NCI-H748 (cell line): ENCODE results near the gene ASAH2.
A peak's percentile ranks its signal among the peaks of the same experiment; 100 is the strongest.
"Not testable (repeated sequence)": the region's sequence is repeated elsewhere in the genome, so short reads cannot be mapped to it uniquely, and the experiment has no call there.

Experiments
- DNase-seq: peaks from one replicate; lab custom pipeline; 2025; ENCODE audit not compliant: unreplicated experiment; lab: John Stamatoyannopoulos, UW

ASAH2 gene

GRCh38 chr10:50260791-50261281, 9.5 kb upstream of the ASAH2 start:
- DNase-seq = no peak

GRCh38 chr10:50254479-50254878, 3.2 kb upstream of the ASAH2 start:
- no peak for DNase-seq

DNA sequence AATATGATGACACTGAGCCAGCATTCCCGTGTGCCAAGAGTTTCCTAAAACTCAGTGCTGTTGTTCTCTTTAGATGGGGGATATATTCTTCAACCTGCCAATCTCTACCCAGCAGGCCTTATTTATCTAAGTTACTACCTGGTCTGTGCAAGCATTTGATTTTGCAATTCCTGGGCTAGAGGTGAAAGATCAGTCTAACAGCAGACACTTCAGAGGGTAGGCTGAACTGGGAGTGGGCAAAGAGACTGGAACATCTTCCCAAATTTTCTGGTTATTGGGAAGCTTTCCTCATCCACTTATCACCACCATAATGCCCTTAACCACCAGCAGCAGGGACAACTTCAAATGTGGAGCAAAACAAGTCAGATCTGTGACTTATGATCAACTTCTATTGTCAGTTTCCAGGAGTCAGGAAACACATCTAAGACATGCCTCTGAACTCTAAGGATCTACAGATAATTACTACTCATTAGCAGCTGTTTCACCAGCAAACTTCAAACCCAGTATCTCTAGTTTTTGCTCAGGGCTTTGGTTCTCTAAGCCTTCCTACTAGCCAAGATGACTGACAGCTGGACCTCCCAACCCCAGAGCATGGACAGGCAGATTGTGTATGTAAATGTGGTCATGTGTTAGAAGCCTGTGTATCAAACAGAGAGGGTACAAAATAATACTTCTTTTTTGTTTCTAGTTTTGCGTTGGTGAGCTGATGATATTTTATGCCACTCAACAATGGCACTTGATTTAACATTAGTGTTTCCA, 1.0 kb downstream of the ASAH2 start:
- DNase-seq = no peak

GRCh38 chr10:50248598-50248997, 2.7 kb downstream of the ASAH2 start:
- no peak for DNase-seq

DNA sequence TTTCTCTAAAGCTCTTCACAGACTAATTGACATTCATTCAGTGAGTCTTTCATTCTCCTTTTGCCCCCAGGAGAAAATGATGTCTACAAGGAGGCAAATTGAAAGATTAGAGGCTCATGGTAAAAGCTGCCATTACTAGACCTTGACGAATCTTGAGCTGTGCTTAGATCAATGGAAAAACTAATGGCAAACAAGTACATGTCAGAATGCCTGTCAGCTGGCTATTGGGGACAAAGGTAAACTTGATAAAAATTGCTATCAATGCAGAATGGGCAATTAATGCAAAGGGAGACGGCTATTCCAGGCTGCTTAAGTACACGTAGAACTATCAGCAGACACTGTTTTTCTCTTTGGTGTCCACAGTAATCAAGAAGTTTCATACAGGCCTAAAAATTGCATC, 3.3 kb downstream of the ASAH2 start:
- DNase-seq = no peak

- DNase-seq = no peak
Observed at GRCh38 chr10:50244201-50244600, 7.1 kb downstream of the ASAH2 start.

DNA sequence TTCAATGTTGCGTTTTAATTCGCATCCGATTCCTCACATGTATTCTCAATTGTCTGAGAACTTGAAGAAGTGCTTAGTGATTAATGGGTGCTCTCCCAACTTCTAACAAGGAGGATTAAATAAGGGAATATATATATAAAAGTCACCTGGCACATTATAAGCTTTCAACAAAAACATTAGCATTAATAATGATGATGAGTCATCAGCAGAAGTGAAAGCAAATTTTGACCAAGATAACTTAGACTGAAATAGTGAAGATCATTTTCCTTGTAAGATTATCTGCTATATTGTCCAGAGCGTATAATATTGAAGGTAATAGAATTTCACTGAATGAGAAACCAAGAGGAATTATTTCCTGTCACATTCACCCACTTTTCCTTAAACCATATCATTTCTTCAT, 8.5 kb downstream of the ASAH2 start:
- no peak for DNase-seq

DNA sequence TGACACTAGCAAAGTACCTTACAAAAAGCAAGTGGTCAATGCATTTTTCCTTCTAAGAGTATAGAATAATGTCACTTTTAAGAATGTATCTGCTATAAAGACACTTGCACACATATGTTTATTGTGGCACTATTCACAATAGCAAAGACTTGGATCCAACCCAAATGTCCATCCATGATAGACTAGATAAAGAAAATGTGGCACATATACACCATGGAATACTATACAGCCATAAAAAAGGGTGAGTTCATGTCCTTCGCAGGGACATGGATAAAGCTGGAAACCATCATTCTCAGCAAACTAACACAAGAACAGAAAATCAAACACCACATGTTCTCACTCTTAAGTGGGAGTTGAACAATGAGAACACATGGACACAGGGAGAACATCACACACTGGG, 9.8 kb downstream of the ASAH2 start:
- not testable (repeated sequence) for DNase-seq

DNA sequence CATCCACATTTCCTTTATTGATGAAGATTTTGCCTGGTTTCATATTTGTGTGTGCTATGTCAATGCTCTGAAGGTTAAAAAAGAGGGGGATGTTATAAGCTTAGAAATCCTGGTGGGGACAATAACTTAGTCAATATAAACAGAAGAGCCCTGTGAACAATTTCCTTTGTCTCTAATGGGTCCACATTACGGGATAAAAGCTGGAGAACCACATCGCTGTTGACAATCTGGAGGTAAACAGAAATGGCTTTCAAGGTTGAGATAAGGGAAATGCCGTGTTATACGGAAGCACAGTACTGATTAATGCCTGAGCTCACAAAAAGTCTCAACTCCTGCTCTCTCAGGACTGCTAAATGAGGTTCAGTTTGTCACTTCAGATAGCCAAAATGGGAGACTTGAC, 16.8 kb downstream of the ASAH2 start:
- peak; percentile 3 for DNase-seq

GRCh38 chr10:50232261-50232639, 19.1 kb downstream of the ASAH2 start:
- DNase-seq = no peak

DNA sequence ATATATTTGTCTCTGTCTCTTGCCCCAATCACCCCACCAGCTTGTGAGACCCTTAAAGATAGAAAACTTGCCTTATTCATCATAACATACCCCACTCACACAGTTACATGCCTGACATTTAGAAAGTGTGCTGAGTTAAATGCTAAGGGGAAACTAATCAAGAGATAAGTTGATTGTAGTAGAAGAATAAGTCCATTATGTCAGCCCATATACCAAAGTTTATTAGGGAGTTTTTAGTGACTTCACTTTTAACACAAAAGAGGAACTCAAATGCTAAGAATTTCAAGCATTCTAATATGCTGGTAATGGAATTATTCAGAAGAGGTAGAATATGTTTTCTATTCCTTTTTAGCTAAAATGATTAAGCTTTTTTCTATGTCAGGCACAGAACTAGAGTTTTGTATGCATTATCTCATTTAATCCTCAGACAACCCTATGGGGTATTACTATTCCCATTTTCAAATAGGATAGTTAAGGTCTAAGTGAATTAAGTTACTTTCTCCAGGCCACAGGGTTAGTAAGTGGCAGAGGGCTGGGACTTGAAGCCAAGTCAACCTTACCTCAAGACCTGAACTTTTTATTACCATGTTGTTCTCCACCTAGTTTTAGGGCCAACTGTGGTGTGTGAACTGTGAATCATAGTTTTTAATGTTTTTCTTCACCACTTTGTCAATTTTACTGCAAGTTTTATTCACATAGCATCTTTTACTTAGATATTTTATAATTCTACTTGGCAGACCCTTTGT, 19.6 kb downstream of the ASAH2 start:
- DNase-seq = no peak

- DNase-seq = no peak
Observed at GRCh38 chr10:50229460-50229859, 21.9 kb downstream of the ASAH2 start.

DNA sequence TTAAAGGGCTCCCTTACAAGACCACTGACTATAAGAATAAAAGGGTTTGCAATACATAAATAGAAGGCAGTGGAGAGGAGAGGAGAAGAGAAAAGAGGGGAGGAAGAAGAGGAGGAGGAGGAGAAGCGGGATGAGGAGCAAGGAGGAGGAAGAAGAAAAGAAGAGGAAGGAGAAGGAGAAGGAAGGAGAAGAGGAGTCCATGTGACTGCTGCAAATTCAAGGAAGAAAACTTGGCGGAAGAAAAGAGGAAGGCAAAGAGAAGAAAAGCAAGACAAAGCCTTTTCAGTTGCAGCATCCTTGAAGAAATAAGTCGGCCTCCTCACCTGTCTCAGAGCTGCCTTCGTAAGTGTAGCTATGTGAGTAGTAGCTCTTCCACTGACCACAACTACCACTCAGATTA, 22.6 kb downstream of the ASAH2 start:
- DNase-seq = no peak

DNA sequence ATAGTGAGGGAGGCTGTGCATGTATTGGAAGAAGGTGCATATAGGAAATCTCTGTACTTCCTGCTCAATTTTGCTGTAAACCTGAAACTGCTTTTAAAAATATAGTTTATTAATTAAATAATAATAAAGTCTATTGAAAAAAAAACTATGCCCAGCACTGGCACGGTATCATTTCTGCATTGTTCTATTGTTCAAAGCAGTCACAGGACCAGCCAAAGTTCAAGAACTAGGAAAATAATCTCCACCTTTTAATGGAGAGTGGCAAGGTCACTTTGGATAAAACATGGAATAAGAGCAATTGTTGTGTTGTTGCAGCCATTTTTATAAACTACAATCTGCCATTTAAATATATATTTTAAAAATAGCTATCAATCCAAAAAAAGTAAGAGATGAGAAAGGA, 24.7 kb downstream of the ASAH2 start:
- no peak for DNase-seq

DNA sequence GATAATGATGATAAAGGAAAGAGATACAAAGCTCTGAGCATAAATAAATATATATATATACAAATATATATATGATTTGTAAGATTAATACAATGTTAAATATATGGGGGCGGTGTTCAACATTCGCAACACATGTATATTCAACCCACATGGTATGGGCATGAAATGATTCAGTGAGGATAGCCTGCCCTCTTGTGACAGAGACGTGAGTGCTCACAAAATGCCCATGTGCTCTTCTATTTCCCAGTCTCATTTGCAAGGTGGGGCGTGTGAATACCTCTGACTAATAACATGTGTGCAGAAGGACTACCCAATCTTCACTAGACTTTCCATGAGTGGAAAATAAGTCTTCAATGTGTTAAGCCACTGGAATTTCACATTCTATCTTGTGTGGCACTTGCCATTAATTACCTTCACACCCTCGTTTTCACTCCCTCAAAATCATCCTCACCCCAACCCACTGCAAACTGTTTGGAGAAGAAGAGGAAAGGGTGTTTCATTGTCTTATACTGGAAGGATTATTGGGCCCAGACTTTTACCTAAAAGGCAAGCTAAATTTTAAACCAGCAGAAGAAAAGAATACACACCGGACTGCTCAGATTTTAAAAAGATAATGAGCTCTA, 26.9 kb downstream of the ASAH2 start:
- peak; percentile 39 for DNase-seq

- no peak for DNase-seq
Observed at GRCh38 chr10:50222199-50222598, 29.1 kb downstream of the ASAH2 start.

GRCh38 chr10:50221470-50221869, 29.8 kb downstream of the ASAH2 start:
- no peak for DNase-seq

DNA sequence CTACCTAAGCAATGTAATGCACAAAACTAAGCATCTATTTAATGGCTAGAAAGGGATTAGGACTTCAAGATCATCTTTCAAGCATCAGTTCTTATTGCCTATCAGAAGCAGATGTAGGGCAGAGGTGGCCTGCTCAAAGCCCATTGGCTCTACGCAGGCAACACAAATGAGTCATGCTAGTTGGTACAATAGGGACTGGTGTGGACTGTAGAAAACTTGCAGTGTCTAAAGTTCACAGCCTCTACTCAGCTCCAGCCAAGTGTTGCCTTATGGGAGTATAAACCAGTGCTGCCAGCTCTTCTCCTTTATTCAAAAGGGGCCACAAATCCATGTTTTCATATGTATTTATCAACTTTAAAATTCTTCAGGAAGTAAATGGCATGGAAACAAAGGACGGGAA, 31.7 kb downstream of the ASAH2 start:
- DNase-seq = no peak

- DNase-seq = no peak
Observed at GRCh38 chr10:50219200-50219599, 32.1 kb downstream of the ASAH2 start.

DNA sequence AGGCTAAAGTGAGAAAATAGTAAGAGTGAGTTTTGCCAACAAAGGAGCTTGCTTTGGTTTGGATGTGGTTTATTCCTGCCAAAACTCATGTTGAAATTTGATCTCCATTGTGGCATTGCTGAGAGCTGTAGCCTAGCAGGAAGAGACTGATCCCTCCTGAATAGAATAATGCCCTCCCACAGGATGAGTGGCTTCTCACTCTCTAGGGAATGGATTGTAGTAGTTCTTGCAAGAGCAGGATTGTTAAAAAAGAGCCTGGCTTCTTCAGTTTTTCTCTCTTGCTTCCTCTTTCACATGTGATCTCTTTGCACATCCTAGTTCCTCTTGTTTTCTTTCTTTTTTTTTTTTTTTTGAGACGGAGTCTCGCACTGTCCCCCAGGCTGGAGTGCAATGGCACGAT, 34.4 kb downstream of the ASAH2 start:
- no peak for DNase-seq

- no peak for DNase-seq
Observed at GRCh38 chr10:50216418-50216817, 34.9 kb downstream of the ASAH2 start.

DNA sequence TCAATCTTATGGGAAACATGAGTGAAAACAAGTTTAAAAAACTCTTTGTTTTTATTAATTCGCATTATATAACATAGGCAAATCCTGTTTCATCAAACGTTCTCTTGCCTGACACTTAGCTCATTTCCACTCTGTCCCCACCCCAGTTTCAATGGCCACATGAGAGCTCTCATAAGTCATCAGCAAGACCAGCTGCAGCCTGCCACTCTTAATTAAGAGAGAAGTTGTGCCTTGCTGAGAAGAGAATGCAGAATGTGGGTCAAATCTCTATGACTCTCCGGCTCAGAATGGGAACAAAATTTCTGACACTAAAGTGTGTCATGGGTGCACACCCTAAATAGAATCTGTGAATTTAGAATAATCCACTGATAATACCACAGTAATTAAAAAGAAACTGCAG, 39.6 kb downstream of the ASAH2 start:
- DNase-seq = no peak
